Lung (tissue), 12 donors: Measurements from ENCODE around the gene RTF1. TPM values are rescaled to one million over a fixed set of nuclear protein-coding genes. Genes with fewer than 3 reads are reported as not detected.

Source experiments
- ATAC-seq: fragments of 200-7000 bp; cut with Tn5 transposase; one replicate; pipeline ENCODE4 v1.9.1; 2020; ENCODE audit warnings: moderate number of reproducible peaks; ENCODE audit not compliant: insufficient read depth, low FRiP score
- DNase-seq, 3 donors: peaks; one replicate each; pipeline ENCODE4 v3.0.0-alpha.2; 2013 to 2017
- H3K27ac ChIP-seq, 2 donors: one replicate each; pipeline ENCODE4 v1.5.1; 2013; ENCODE audit warnings: mild to moderate bottlenecking in 2 of 2, moderate library complexity in 2 of 2, control low read depth in 1 of 2, inconsistent platforms in 1 of 2, low read depth in 1 of 2, low read length in 1 of 2
- H3K27me3 ChIP-seq, 3 donors: one replicate each; pipeline ENCODE4 v1.5.1; 2013; ENCODE audit warnings: low read length in 2 of 3; ENCODE audit not compliant: control insufficient read depth in 3 of 3, insufficient read depth in 3 of 3
- H3K36me3 ChIP-seq, 4 donors: one replicate each; pipeline ENCODE4 v1.5.1; 2013; ENCODE audit warnings: low read length in 4 of 4, mild to moderate bottlenecking in 1 of 4, moderate library complexity in 1 of 4; ENCODE audit not compliant: control insufficient read depth in 4 of 4, insufficient read depth in 4 of 4
- H3K4me1 ChIP-seq, 5 donors: one replicate each; pipeline ENCODE4 v1.5.1; 2013; ENCODE audit warnings: low read length in 5 of 5, mild to moderate bottlenecking in 2 of 5, moderate library complexity in 1 of 5; ENCODE audit not compliant: control insufficient read depth in 5 of 5, insufficient read depth in 5 of 5
- H3K4me3 ChIP-seq: one replicate; pipeline ENCODE4 v1.5.1; 2013; ENCODE audit warnings: mild to moderate bottlenecking, control low read depth, moderate library complexity
- H3K9ac ChIP-seq, 2 donors: one replicate each; pipeline ENCODE4 v1.5.1; 2013; ENCODE audit warnings: low read length in 2 of 2, control low read depth in 1 of 2; ENCODE audit not compliant: insufficient read depth in 1 of 2
- H3K9me3 ChIP-seq, 4 donors: one replicate each; pipeline ENCODE4 v1.5.1; 2013; ENCODE audit warnings: low read length in 3 of 4, mild to moderate bottlenecking in 1 of 4, moderate library complexity in 1 of 4; ENCODE audit not compliant: control insufficient read depth in 4 of 4, insufficient read depth in 3 of 4
- WGBS, 2 donors: extraction: QIAGEN DNeasy Blood & Tissue Kit; methylation state at CpG; one replicate each; pipeline ENCODE4 v1.1.7; 2013; 5-methylcytosine and 5-hydroxymethylcytosine counted together
- polyA plus RNA-seq, 2 donors: library from polyadenylated mRNA; stranded (reverse); fragments of 200-250 nt; gene quantifications; one replicate each; pipeline ENCODE4 v1.2.1, GENCODE V29; 2013
- total RNA-seq, 2 donors: library from RNA; depleted of rRNA in 1 of 2; stranded (reverse); fragments of >200 nt in 1 of 2; gene quantifications; one replicate each; pipeline ENCODE4 v1.2.1, GENCODE V29; 2014 to 2021
- TF ChIP-seq, protein P1 (sequence below): IDR thresholded peaks from 2 replicates; pipeline ENCODE4 v1.5.1; 2012; ENCODE audit warnings: mild to moderate bottlenecking; ENCODE audit errors: control extremely low read depth, extremely low read depth
- donor health status: control.
- donor health status: control.
- donor health status: Bipolar disorder and iron deficiency.
- donor health status: healthy.
- donor health status: DM: yes; HTN: yes; CAD: no.

Gene RTF1
- total and polyA plus RNA-seq, 4 donors = 14.4 to 38.6 (median 19.4) TPM

DNA sequence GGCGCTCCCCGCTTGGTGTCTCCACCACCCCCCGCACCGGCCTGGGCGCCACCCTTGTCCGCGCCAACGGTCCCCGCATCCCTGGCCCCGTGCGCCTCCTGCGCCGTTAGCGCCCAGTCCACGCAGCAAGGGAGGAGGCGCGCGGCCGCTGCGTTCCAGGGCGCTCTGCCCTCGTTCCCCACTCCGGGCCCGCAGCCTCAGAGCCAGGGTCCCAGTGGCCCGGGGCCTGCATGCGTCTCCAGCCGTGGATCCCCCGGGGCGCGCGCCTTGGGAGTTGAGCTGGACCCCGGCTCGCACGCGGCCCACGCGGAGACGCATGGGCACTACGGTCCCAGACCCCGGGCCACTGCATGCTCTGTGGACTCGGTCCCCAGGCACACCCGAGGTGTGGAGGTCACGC is 69.4 kb downstream of the RTF1 start:
- Histone ChIP-seq H3K9me3 (no peaks in the 10 kb centered on the region), H3K27ac (no peak overlapping the region), H3K4me1 (peaks cover 0 to 6% (median 0%) of the 10 kb centered on the region in 5 donors), H3K36me3 (peaks cover 3 to 16% (median 13%) of the 10 kb centered on the region in 4 donors), H3K27me3 (peaks cover 0 to 2% (median 0%) of the 10 kb centered on the region in 3 donors), H3K4me3 (no peak overlapping the region), H3K9ac (no peak overlapping the region)
- WGBS, 2 donors = 86 to 88% methylated on average over 38 to 43 of the region's 43 CpGs
- DNase-seq = no peak
- TF ChIP-seq, protein P1, sequence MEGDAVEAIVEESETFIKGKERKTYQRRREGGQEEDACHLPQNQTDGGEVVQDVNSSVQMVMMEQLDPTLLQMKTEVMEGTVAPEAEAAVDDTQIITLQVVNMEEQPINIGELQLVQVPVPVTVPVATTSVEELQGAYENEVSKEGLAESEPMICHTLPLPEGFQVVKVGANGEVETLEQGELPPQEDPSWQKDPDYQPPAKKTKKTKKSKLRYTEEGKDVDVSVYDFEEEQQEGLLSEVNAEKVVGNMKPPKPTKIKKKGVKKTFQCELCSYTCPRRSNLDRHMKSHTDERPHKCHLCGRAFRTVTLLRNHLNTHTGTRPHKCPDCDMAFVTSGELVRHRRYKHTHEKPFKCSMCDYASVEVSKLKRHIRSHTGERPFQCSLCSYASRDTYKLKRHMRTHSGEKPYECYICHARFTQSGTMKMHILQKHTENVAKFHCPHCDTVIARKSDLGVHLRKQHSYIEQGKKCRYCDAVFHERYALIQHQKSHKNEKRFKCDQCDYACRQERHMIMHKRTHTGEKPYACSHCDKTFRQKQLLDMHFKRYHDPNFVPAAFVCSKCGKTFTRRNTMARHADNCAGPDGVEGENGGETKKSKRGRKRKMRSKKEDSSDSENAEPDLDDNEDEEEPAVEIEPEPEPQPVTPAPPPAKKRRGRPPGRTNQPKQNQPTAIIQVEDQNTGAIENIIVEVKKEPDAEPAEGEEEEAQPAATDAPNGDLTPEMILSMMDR = no peak
- no peak for ATAC-seq

DNA sequence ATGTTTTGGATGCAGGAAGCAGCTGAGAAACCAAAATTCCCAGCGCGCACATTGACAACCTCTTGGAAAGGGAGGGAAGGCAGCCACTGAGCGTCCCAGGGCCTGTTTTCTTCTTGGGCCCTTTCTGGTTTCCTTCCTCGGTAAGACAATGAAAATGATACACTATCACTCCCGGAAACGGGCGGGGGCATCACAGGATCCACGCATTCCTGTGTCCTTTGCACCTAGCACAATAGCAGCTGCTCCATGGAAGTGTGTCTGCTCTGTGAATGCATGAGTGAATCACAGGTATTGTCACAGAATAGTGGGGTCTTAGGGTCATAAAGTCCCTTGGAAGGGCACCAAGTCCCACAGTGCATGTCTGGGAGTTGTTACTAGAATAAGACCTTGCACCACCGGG is 70.5 kb downstream of the RTF1 start:
- no peak for DNase-seq
- Histone ChIP-seq H3K4me1 (peaks cover 0 to 6% (median 3%) of the 10 kb centered on the region in 5 donors), H3K27me3 (peaks cover 0 to 9% (median 6%) of the 10 kb centered on the region in 3 donors), H3K9ac (no peak overlapping the region), H3K36me3 (peaks cover 3 to 8% (median 6%) of the 10 kb centered on the region in 4 donors), H3K9me3 (no peaks in the 10 kb centered on the region), H3K27ac (no peak overlapping the region), H3K4me3 (no peak overlapping the region)
- WGBS, 2 donors = 71 to 83% methylated on average over 9 of the region's 9 CpGs
- no peak for ATAC-seq
- TF ChIP-seq, protein P1 = no peak

DNA sequence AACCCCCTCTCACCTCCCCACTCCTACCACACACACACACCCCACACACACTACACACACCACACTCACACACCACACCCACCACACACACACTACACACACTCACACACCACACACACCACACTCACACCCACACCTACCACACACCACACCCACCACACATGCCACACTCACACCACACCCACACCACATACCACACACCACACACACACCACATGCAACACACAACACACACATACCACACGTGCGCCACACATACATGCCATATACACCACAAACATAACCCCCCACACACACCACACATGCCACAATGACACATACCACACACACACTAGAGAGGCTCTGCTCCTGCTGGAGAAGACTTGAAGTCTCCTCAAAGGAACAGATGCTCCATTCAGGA is 70.9 kb downstream of the RTF1 start:
- TF ChIP-seq, protein P1 = no peak
- Histone ChIP-seq H3K4me3 (no peak overlapping the region), H3K27ac (no peak overlapping the region), H3K27me3 (peaks cover 0 to 9% (median 6%) of the 10 kb centered on the region in 3 donors), H3K4me1 (peaks cover 0 to 10% (median 7%) of the 10 kb centered on the region in 5 donors), H3K9ac (no peak overlapping the region), H3K9me3 (no peaks in the 10 kb centered on the region), H3K36me3 (peaks cover 2 to 6% (median 4%) of the 10 kb centered on the region in 4 donors)
- no peak for ATAC-seq
- WGBS, 2 donors = 89 to 95% methylated on average over 2 of the region's 2 CpGs
- DNase-seq = no peak

DNA sequence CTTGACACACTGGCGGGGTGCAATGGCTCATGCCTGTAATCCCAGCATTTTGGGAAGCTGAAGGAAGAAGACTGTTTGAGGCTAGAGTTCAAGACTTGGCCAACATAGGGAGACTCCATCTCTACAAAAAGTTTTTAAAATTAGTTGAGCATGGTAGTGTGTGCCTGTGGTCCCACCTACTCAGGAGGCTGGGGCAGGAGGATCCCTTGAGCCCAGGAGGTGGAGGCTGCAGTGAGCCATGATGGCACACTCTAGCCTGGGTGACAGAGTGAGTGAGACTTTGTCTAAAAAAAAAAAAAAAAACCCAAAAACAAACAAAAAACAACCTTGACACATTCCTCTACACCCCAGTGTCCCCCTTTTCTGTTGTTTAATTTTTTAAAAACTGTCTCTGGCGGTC is 72.7 kb downstream of the RTF1 start:
- Histone ChIP-seq H3K9me3 (no peaks in the 10 kb centered on the region), H3K27me3 (peaks cover 0 to 11% (median 6%) of the 10 kb centered on the region in 3 donors), H3K4me1 (peaks cover 0 to 18% (median 13%) of the 10 kb centered on the region in 5 donors), H3K27ac (no peak overlapping the region), H3K9ac (no peak overlapping the region), H3K36me3 (no peaks in the 10 kb centered on the region), H3K4me3 (no peak overlapping the region)
- TF ChIP-seq, protein P1 = no peak
- ATAC-seq (no peak), DNase-seq (no peak)
- 99 to 100% methylated on average over 2 of the region's 2 CpGs for WGBS, 2 donors
